ENCODE measurements around the gene PLEKHM3. TPM values are rescaled to one million over a fixed set of nuclear protein-coding genes. Genes with fewer than 3 reads are reported as not detected.

The PLEKHM3 gene
- total and polyA plus RNA-seq, 2 of the 13 experiments (the other 11 are each of a cell fraction or from before 2014, with no cell fraction given): 4.5 to 4.7 TPM

GRCh38 chr2:207956771-207957170 lies 68.6 kb downstream of the PLEKHM3 start:
- 93% methylated on average over 3 of the region's 3 CpGs for WGBS (ENCODE audit: low lambda C conversion rate)
- Histone ChIP-seq H3K4me1 (ENCODE audit: insufficient read depth, low read length) (peaks cover 18% of the 10 kb centered on the region), H2AFZ (ENCODE audit: low read length) (no peak overlapping the region), H4K20me1 (ENCODE audit: insufficient read depth, low read length) (no peaks in the 10 kb centered on the region), H3K27ac (ENCODE audit: extremely low read length, insufficient read depth, low read length) (no peak overlapping the region), H3K4me3 (replicated peaks in 1 of 3; ENCODE audit: insufficient read depth in 1 of 3, low read depth in 2 of 3, low read length in 3 of 3) (no peak overlapping the region), H3K9ac (ENCODE audit: insufficient read depth, low read depth, low read length) (no peak overlapping the region), H3K36me3 (replicated peaks in 1 of 2; ENCODE audit: control insufficient read depth in 1 of 2, insufficient read depth in 2 of 2, low read length in 2 of 2) (peaks cover 0 to 2% of the 10 kb centered on the region in 2 experiments; a peak in 1 of 5 replicates), H3K9me3 (ENCODE audit: low read length) (peaks cover 2% of the 10 kb centered on the region; the same call in 1 of the 2 replicates), H3K79me2 (ENCODE audit: insufficient read depth, low read length) (no peaks in the 10 kb centered on the region), H3K27me3 (ENCODE audit: control insufficient read depth in 1 of 2, insufficient read depth in 2 of 2, low read length in 2 of 2) (no peaks in the 10 kb centered on the region), H3K4me2 (ENCODE audit: low read depth, low read length) (no peak overlapping the region)
- in situ Hi-C loops (cut with HindIII; ENCODE audit: extremely low pct_ligation_motif_present, low pct_unique_long_range_greater_than_20kb) (no loop called here), intact Hi-C loops (cut with micrococcal nuclease; ENCODE audit: unreplicated experiment) (no loop called here)
- no peak for DNase-seq (ENCODE audit: low spot score)
- no peak for FAIRE-seq
- POLR2A ChIA-PET: interaction anchor here (2.1 kb wide), 1 partner anchor 21 kb away, joined by 6 read pairs; no protein-coding TSS in a partner anchor
- BruUV-seq (replicated peaks): no TSS peak
- TF ChIP-seq CHD4 (IDR thresholded peaks at IDR 0.05; ENCODE audit: borderline replicate concordance, low read length): no peak
- TF ChIP-seq ZNF234 (CRISPR knock-in tag; conservative IDR thresholded peaks at IDR 0.05): no peak
- no peak for TF ChIP-seq MAZ (IDR thresholded peaks at IDR 0.05; ENCODE audit: borderline replicate concordance, low read depth, low read length)
- no peak for TF ChIP-seq MAZ (CRISPR knock-in tag; IDR thresholded peaks at IDR 0.05; ENCODE audit: low read depth)
- no peak for TF ChIP-seq FOXK1 (CRISPR knock-in tag; IDR thresholded peaks at IDR 0.05; ENCODE audit: borderline replicate concordance, low read depth)
- no peak for TF ChIP-seq ESRRA (CRISPR knock-in tag; IDR thresholded peaks at IDR 0.05; ENCODE audit: low read depth)
- no peak for TF ChIP-seq ZBTB10 (CRISPR knock-in tag; IDR thresholded peaks at IDR 0.05; ENCODE audit: borderline replicate concordance)
- no peak for TF ChIP-seq ZBTB38 (CRISPR knock-in tag; IDR thresholded peaks at IDR 0.05)
- TF ChIP-seq DR1 (CRISPR knock-in tag; IDR thresholded peaks at IDR 0.05): no peak
- no peak for TF ChIP-seq ZC3H4 (CRISPR knock-in tag; IDR thresholded peaks at IDR 0.05; ENCODE audit: borderline replicate concordance)
- TF ChIP-seq, protein P1, sequence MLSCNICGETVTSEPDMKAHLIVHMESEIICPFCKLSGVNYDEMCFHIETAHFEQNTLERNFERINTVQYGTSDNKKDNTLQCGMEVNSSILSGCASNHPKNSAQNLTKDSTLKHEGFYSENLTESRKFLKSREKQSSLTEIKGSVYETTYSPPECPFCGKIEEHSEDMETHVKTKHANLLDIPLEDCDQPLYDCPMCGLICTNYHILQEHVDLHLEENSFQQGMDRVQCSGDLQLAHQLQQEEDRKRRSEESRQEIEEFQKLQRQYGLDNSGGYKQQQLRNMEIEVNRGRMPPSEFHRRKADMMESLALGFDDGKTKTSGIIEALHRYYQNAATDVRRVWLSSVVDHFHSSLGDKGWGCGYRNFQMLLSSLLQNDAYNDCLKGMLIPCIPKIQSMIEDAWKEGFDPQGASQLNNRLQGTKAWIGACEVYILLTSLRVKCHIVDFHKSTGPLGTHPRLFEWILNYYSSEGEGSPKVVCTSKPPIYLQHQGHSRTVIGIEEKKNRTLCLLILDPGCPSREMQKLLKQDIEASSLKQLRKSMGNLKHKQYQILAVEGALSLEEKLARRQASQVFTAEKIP (CRISPR knock-in tag; IDR thresholded peaks at IDR 0.05; ENCODE audit: borderline replicate concordance): no peak
- TF ChIP-seq ZSCAN20 (CRISPR knock-in tag; IDR thresholded peaks at IDR 0.05; ENCODE audit: borderline replicate concordance): no peak
- ATAC-seq: no peak
- CTCF ChIA-PET (ENCODE audit: low intra/inter-chr PET ratio, low total read pairs): no interaction called here

Measured in HepG2 (cell line).